IMR-90 (cell line): ENCODE results near the gene SNX27.

Experiments
- CTCF ChIP-seq: conservative IDR thresholded peaks from 2 replicates; pipeline ENCODE4 v1.5.1; 2012; ENCODE audit warnings: mild to moderate bottlenecking, low read depth, low read length, improper control_type of control experiment
- POLR2A ChIP-seq: IDR thresholded peaks from 2 replicates; pipeline ENCODE4 v1.6.1; 2012; ENCODE audit warnings: mild to moderate bottlenecking, low read depth, low read length
- RCOR1 ChIP-seq: IDR thresholded peaks from 2 replicates; pipeline ENCODE4 v1.6.1; 2012; ENCODE audit warnings: mild to moderate bottlenecking, low read length, improper control_type of control experiment; ENCODE audit not compliant: insufficient replicate concordance

GRCh38 chr1:151565502-151566189 lies 46.2 kb upstream of the SNX27 start:
- TF ChIP-seq CTCF (no peak), POLR2A (no peak), RCOR1 (no peak)
